Neural crest cell (in vitro differentiated cells): Measurements from ENCODE around the gene ENOPH1. TPM values are rescaled to one million over a fixed set of nuclear protein-coding genes. Genes with fewer than 3 reads are reported as not detected.
"Not testable (repeated sequence)": the region's sequence is repeated elsewhere in the genome, so short reads cannot be mapped to it uniquely, and the experiment has no call there.

ENCODE experiments used
- DNase-seq: peaks from one replicate; pipeline ENCODE4 v3.0.0; 2021; ENCODE audit warnings: low read depth, mixed read lengths, low spot score
- H3K27ac Mint-ChIP-seq: one replicate; pipeline ENCODE4 v1.8.0; 2021; ENCODE audit warnings: mild to moderate bottlenecking, mixed read lengths; ENCODE audit not compliant: unreplicated experiment
- H3K27me3 Mint-ChIP-seq: 2 replicates; pipeline ENCODE4 v1.8.0; 2021; ENCODE audit warnings: low read depth, mild to moderate bottlenecking, mixed read lengths
- H3K36me3 Mint-ChIP-seq: 2 replicates; pipeline ENCODE4 v1.8.0; 2021; ENCODE audit warnings: low read depth, mild to moderate bottlenecking, mixed read lengths
- H3K4me1 Mint-ChIP-seq: 2 replicates; pipeline ENCODE4 v1.8.0; 2021; ENCODE audit warnings: mixed read lengths
- H3K4me3 Mint-ChIP-seq: one replicate; pipeline ENCODE4 v1.8.0; 2021; ENCODE audit warnings: mild to moderate bottlenecking, mixed read lengths
- H3K9me3 Mint-ChIP-seq: 2 replicates; pipeline ENCODE4 v1.8.0; 2021; ENCODE audit warnings: mixed read lengths
- total RNA-seq: library from RNA; stranded (reverse); gene quantifications from 2 replicates; pipeline ENCODE4 v1.2.1, GENCODE V29; 2021
- TF ChIP-seq, protein P1 (sequence below): fragments of 200-600 bp; sonication (generic); conservative IDR thresholded peaks from 2 replicates; pipeline ENCODE4 v1.5.0; 2021; ENCODE audit warnings: antibody characterized with exemption, mild to moderate bottlenecking

The ENOPH1 gene
- total RNA-seq, 1 donor from 2014 or later = 52.8 TPM

DNA sequence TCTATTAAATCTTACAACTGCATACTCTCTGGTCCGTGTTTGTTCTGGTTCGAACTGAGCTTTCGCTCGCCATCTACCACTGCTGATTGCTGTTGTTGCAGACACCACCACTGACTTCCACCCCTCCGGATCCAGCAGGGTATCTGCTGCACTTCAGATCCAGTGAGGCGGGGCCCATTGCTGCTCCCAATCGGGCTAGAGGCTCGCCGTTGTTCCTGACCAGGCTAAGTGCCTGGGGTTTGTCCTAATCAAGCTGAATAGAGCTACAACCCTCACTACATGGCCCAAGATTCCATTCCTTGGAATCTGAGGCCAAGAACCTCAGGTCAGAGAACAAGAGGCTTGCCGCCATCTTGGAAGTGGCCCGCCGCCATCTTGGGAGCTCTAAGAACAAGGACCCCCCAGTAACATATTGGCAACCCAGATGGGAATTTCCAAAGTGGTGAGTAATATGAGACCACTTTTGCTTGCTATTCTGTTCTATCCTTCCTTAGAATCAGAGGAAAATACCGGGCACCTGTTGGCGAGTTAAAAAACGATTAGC lies 43.3 kb downstream of the ENOPH1 start:
- Mint-ChIP-seq H3K27ac (no peak overlapping the region), H3K27me3 (no peaks in the 10 kb centered on the region), H3K4me3 (no peak overlapping the region), H3K4me1 (peaks cover 15% of the 10 kb centered on the region), H3K9me3 (peaks cover 6% of the 10 kb centered on the region), H3K36me3 (peaks cover 3% of the 10 kb centered on the region)
- TF ChIP-seq, protein P1, sequence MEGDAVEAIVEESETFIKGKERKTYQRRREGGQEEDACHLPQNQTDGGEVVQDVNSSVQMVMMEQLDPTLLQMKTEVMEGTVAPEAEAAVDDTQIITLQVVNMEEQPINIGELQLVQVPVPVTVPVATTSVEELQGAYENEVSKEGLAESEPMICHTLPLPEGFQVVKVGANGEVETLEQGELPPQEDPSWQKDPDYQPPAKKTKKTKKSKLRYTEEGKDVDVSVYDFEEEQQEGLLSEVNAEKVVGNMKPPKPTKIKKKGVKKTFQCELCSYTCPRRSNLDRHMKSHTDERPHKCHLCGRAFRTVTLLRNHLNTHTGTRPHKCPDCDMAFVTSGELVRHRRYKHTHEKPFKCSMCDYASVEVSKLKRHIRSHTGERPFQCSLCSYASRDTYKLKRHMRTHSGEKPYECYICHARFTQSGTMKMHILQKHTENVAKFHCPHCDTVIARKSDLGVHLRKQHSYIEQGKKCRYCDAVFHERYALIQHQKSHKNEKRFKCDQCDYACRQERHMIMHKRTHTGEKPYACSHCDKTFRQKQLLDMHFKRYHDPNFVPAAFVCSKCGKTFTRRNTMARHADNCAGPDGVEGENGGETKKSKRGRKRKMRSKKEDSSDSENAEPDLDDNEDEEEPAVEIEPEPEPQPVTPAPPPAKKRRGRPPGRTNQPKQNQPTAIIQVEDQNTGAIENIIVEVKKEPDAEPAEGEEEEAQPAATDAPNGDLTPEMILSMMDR = no peak
- DNase-seq = no peak

DNA sequence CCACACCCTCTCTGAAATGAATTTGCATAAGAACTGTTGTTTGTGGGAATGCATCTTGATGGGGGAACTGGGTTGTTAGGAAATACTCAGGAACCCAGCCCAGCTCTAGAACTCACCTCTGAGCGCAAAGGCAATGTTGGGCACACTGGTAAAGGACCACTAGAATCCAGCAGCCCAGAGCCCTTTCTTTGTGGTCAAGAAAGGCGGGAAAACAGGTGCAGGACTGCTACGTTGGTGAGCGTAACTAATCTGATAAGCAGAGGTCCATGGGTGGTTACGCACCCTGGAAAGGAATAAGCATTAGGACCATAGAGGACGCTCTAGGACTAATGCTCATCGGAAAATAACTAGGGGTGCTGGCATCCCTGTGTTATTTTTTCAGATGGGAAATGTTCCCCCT lies 45.5 kb downstream of the ENOPH1 start:
- H3K27ac Mint-ChIP-seq, H3K9me3 Mint-ChIP-seq, H3K36me3 Mint-ChIP-seq, H3K4me3 Mint-ChIP-seq, H3K4me1 Mint-ChIP-seq, H3K27me3 Mint-ChIP-seq, DNase-seq: not testable (repeated sequence)

DNA sequence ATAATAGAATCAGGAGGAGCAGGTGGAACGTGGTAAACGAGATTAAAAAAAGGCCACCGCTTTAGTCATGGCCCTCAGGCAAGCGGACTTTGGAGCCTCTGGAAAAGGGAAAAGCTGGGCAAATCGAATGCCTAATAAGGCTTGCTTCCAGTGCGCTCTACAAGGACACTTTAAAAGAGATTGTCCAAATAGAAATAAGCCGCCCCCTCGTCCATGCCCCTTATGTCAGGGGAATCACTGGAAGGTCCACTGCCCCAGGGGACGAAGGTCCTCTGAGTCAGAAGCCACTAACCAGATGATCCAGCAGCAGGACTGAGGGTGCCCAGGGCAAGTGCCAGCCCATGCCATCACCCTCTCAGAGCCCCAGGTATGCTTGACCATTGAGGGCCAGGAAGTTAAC lies 47.1 kb downstream of the ENOPH1 start:
- not testable (repeated sequence) for H3K27ac Mint-ChIP-seq, H3K9me3 Mint-ChIP-seq, H3K4me3 Mint-ChIP-seq, H3K27me3 Mint-ChIP-seq, DNase-seq, H3K4me1 Mint-ChIP-seq, H3K36me3 Mint-ChIP-seq

DNA sequence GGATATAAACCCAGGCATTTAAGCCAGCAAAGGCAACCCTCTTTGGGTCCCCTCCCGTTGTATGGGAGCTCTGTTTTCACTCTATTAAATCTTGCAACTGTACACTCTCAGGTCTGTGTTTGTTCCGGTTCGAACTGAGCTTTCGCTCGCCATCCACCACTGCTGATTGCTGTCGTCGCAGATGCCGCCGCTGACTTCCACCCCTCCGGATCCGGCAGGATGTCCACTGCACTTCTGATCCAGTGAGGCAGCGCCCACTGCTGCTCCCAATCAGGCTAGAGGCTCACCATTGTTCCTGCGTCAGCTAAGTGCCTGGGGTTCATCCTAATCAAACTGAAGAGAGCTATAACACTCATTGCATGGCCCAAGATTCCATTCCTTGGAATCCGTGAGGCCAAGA lies 49.2 kb downstream of the ENOPH1 start:
- TF ChIP-seq, protein P1 = no peak
- Mint-ChIP-seq H3K36me3 (peaks cover 5% of the 10 kb centered on the region), H3K27ac (no peak overlapping the region), H3K9me3 (peaks cover 6% of the 10 kb centered on the region), H3K4me3 (no peak overlapping the region), H3K4me1 (peaks cover 6% of the 10 kb centered on the region), H3K27me3 (no peaks in the 10 kb centered on the region)
- DNase-seq = no peak

DNA sequence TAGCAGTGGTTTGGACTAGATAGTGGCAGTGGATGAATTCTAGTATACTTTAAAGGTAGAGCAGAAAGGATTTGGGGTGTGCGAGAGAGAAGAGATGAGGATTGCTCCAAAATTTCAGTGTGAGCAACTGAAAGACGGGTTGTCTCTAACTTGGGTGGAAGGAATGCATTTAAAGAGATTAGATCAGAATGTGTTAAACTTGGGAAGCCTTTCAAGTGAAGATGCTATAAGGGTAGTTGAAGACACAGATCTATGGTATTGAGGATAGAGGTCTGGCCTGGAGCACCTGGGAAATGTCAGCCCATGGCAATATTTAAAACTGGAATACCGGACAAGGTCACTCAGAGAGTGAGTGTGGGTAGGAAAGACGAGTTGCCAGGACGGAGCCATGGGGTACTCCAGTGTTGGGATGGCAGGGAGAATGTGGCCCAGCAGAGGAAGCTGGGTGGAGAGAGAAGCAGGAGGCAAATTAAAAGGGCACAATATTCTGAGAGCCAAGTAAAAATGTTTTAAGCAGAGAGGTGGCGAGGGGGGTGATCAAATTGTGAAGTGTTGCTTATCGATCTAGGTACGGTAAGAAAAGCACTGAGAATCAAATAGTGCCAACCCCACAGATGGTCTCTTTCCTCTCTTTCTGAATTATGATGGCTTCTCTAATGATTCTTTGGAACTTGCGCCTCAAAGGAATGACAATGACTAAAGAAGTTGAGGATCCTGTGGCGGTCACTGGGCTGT lies 50.5 kb downstream of the ENOPH1 start:
- Mint-ChIP-seq H3K36me3 (peaks cover 5% of the 10 kb centered on the region), H3K9me3 (peaks cover 6% of the 10 kb centered on the region), H3K4me1 (no peaks in the 10 kb centered on the region), H3K27ac (no peak overlapping the region), H3K4me3 (no peak overlapping the region), H3K27me3 (no peaks in the 10 kb centered on the region)
- TF ChIP-seq, protein P1 = no peak
- DNase-seq = no peak

DNA sequence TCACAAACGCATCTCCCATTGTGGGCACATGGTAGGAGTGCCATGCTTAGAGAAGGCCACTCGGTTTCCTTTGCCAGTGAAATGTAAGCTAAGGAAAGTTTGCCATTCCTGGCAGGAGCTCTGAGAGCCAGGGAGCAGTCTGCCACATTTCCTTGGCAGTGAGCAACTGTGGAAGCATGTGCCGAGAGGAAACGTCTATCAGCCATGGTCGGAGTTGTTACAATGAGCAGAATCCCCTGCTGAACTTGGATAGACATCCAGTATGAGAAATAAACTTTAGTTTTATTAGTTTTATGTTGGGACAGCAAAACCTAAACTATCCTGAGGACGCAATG lies 51.1 kb downstream of the ENOPH1 start:
- Mint-ChIP-seq H3K4me1 (peaks cover 1% of the 10 kb centered on the region), H3K27ac (no peak overlapping the region), H3K9me3 (peaks cover 6% of the 10 kb centered on the region), H3K27me3 (no peaks in the 10 kb centered on the region), H3K4me3 (no peak overlapping the region), H3K36me3 (peaks cover 5% of the 10 kb centered on the region)
- TF ChIP-seq, protein P1 = no peak
- no peak for DNase-seq
